ENCODE data around the gene CREBL2.
"Not testable (repeated sequence)": the region's sequence is repeated elsewhere in the genome, so short reads cannot be mapped to it uniquely, and the experiment has no call there.

The CREBL2 gene

GRCh38 chr12:12648284-12648683 is 36.6 kb downstream of the CREBL2 start:
- no peak for ATAC-seq
- TF ChIP-seq ZFP3 (CRISPR knock-in tag; IDR thresholded peaks at IDR 0.05) (no peak), ZNF70 (CRISPR knock-in tag; IDR thresholded peaks at IDR 0.05) (no peak), ZFP30 (CRISPR knock-in tag; IDR thresholded peaks at IDR 0.05) (no peak), GLIS3 (CRISPR knock-in tag; IDR thresholded peaks at IDR 0.05) (no peak)
- TF ChIP-seq, protein P1, sequence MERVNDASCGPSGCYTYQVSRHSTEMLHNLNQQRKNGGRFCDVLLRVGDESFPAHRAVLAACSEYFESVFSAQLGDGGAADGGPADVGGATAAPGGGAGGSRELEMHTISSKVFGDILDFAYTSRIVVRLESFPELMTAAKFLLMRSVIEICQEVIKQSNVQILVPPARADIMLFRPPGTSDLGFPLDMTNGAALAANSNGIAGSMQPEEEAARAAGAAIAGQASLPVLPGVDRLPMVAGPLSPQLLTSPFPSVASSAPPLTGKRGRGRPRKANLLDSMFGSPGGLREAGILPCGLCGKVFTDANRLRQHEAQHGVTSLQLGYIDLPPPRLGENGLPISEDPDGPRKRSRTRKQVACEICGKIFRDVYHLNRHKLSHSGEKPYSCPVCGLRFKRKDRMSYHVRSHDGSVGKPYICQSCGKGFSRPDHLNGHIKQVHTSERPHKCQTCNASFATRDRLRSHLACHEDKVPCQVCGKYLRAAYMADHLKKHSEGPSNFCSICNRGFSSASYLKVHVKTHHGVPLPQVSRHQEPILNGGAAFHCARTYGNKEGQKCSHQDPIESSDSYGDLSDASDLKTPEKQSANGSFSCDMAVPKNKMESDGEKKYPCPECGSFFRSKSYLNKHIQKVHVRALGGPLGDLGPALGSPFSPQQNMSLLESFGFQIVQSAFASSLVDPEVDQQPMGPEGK (CRISPR knock-in tag; IDR thresholded peaks at IDR 0.05; ENCODE audit: borderline replicate concordance), result no peak

- ATAC-seq, result no peak
- TF ChIP-seq, protein P2, sequence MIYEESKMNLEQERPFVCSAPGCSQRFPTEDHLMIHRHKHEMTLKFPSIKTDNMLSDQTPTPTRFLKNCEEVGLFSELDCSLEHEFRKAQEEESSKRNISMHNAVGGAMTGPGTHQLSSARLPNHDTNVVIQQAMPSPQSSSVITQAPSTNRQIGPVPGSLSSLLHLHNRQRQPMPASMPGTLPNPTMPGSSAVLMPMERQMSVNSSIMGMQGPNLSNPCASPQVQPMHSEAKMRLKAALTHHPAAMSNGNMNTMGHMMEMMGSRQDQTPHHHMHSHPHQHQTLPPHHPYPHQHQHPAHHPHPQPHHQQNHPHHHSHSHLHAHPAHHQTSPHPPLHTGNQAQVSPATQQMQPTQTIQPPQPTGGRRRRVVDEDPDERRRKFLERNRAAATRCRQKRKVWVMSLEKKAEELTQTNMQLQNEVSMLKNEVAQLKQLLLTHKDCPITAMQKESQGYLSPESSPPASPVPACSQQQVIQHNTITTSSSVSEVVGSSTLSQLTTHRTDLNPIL (CRISPR knock-in tag; IDR thresholded peaks at IDR 0.05; ENCODE audit: low read depth), result no peak
- TF ChIP-seq TSHZ2 (CRISPR knock-in tag; IDR thresholded peaks at IDR 0.05), result no peak
- TF ChIP-seq TCF4 (CRISPR knock-in tag; IDR thresholded peaks at IDR 0.05; ENCODE audit: borderline replicate concordance), result no peak
- TF ChIP-seq GLIS3 (CRISPR knock-in tag; IDR thresholded peaks at IDR 0.05), result no peak
- no peak for TF ChIP-seq ZC3H10 (CRISPR knock-in tag; IDR thresholded peaks at IDR 0.05)
- TF ChIP-seq, protein P3, sequence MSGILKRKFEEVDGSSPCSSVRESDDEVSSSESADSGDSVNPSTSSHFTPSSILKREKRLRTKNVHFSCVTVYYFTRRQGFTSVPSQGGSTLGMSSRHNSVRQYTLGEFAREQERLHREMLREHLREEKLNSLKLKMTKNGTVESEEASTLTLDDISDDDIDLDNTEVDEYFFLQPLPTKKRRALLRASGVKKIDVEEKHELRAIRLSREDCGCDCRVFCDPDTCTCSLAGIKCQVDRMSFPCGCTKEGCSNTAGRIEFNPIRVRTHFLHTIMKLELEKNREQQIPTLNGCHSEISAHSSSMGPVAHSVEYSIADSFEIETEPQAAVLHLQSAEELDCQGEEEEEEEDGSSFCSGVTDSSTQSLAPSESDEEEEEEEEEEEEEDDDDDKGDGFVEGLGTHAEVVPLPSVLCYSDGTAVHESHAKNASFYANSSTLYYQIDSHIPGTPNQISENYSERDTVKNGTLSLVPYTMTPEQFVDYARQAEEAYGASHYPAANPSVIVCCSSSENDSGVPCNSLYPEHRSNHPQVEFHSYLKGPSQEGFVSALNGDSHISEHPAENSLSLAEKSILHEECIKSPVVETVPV (CRISPR knock-in tag; IDR thresholded peaks at IDR 0.05), result no peak
- TF ChIP-seq ARNTL (CRISPR knock-in tag; IDR thresholded peaks at IDR 0.05; ENCODE audit: borderline replicate concordance, low read depth), result no peak
- TF ChIP-seq OSR1 (CRISPR knock-in tag; IDR thresholded peaks at IDR 0.05), result no peak
- TF ChIP-seq SNAI2 (CRISPR knock-in tag; IDR thresholded peaks at IDR 0.05), result no peak
- TF ChIP-seq, protein P4, sequence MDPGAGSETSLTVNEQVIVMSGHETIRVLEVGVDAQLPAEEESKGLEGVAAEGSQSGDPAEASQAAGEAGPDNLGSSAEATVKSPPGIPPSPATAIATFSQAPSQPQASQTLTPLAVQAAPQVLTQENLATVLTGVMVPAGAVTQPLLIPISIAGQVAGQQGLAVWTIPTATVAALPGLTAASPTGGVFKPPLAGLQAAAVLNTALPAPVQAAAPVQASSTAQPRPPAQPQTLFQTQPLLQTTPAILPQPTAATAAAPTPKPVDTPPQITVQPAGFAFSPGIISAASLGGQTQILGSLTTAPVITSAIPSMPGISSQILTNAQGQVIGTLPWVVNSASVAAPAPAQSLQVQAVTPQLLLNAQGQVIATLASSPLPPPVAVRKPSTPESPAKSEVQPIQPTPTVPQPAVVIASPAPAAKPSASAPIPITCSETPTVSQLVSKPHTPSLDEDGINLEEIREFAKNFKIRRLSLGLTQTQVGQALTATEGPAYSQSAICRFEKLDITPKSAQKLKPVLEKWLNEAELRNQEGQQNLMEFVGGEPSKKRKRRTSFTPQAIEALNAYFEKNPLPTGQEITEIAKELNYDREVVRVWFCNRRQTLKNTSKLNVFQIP (CRISPR knock-in tag; IDR thresholded peaks at IDR 0.05; ENCODE audit: borderline replicate concordance, low read depth), result no peak
These were observed 37.4 kb downstream of the CREBL2 start for GRCh38 chr12:12648951-12649650.

GRCh38 chr12:12651752-12652151 is 40.1 kb downstream of the CREBL2 start:
- no peak for ATAC-seq
- TF ChIP-seq GLIS3 (CRISPR knock-in tag; IDR thresholded peaks at IDR 0.05), result no peak
- no peak for TF ChIP-seq ZC3H10 (CRISPR knock-in tag; IDR thresholded peaks at IDR 0.05)
- TF ChIP-seq, protein P3 (CRISPR knock-in tag; IDR thresholded peaks at IDR 0.05), result no peak
- TF ChIP-seq, protein P1 (CRISPR knock-in tag; IDR thresholded peaks at IDR 0.05; ENCODE audit: borderline replicate concordance), result no peak
- TF ChIP-seq ZNF565 (CRISPR knock-in tag; conservative IDR thresholded peaks at IDR 0.05; ENCODE audit: low read depth), result no peak
- no peak for TF ChIP-seq OSR1 (CRISPR knock-in tag; IDR thresholded peaks at IDR 0.05)
- TF ChIP-seq CSDC2 (CRISPR knock-in tag; IDR thresholded peaks at IDR 0.05), result no peak
- no peak for TF ChIP-seq SNAI2 (CRISPR knock-in tag; IDR thresholded peaks at IDR 0.05)
- no peak for TF ChIP-seq ISL1 (CRISPR knock-in tag; IDR thresholded peaks at IDR 0.05)
- no peak for TF ChIP-seq BACH2 (CRISPR knock-in tag; IDR thresholded peaks at IDR 0.05; ENCODE audit: borderline replicate concordance)
- TF ChIP-seq ESRRG (CRISPR knock-in tag; IDR thresholded peaks at IDR 0.05), result no peak
- no peak for TF ChIP-seq RARB (CRISPR knock-in tag; IDR thresholded peaks at IDR 0.05)
- TF ChIP-seq ARNTL (CRISPR knock-in tag; IDR thresholded peaks at IDR 0.05; ENCODE audit: borderline replicate concordance, low read depth), result no peak
- TF ChIP-seq, protein P2 (CRISPR knock-in tag; IDR thresholded peaks at IDR 0.05; ENCODE audit: low read depth), result no peak
- no peak for TF ChIP-seq ZFP3 (CRISPR knock-in tag; IDR thresholded peaks at IDR 0.05)

DNA sequence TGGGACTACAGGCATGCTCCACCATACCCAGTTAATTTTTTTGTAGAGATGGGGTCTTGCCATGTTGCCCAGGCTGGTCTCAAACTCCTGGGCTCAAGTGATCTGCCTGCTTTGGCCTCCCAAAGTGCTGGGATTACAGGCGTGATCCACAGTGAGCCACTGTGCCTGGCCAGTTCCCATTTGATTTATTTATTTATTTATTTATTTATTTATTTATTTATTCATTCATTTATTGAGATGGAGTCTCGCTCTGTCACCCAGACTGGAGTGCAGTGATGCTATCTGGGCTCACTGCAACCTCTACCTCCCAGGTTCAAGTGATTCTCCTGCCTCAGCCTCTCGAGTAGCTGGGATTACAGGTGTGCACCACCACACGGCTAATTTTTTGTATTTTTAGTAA is 41.0 kb downstream of the CREBL2 start:
- ATAC-seq, result not testable (repeated sequence)

All from SK-N-SH treated with all-trans-retinoic acid at 6 μM for 48 hours (cell line).